AG09309 (cell line): ENCODE measurements around the gene KIF6.

Experiments used
- DNase-seq: peaks from one replicate; pipeline ENCODE4 v3.0.0-alpha.2; 2010; ENCODE audit warnings: low read depth
- H3K4me3 ChIP-seq: 2 replicates; pipeline ENCODE4 v1.5.1; 2011; ENCODE audit warnings: mild to moderate bottlenecking, low read depth, low read length, moderate library complexity; ENCODE audit not compliant: control insufficient read depth
- TF ChIP-seq, protein P1 (sequence below): IDR thresholded peaks from 2 replicates; pipeline ENCODE4 v1.5.1; 2011; ENCODE audit warnings: mild to moderate bottlenecking, low read depth, low read length, inconsistent platforms; ENCODE audit not compliant: insufficient read depth, control insufficient read depth; ENCODE audit errors: missing control alignments

Gene KIF6

GRCh38 chr6:39328066-39328465 is 397.1 kb downstream of the KIF6 start:
- no peak for DNase-seq
- no peak overlapping the region for H3K4me3 ChIP-seq
- TF ChIP-seq, protein P1, sequence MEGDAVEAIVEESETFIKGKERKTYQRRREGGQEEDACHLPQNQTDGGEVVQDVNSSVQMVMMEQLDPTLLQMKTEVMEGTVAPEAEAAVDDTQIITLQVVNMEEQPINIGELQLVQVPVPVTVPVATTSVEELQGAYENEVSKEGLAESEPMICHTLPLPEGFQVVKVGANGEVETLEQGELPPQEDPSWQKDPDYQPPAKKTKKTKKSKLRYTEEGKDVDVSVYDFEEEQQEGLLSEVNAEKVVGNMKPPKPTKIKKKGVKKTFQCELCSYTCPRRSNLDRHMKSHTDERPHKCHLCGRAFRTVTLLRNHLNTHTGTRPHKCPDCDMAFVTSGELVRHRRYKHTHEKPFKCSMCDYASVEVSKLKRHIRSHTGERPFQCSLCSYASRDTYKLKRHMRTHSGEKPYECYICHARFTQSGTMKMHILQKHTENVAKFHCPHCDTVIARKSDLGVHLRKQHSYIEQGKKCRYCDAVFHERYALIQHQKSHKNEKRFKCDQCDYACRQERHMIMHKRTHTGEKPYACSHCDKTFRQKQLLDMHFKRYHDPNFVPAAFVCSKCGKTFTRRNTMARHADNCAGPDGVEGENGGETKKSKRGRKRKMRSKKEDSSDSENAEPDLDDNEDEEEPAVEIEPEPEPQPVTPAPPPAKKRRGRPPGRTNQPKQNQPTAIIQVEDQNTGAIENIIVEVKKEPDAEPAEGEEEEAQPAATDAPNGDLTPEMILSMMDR = no peak

GRCh38 chr6:39327507-39327906 is 397.7 kb downstream of the KIF6 start:
- DNase-seq = no peak
- H3K4me3 ChIP-seq = no peak overlapping the region
- TF ChIP-seq, protein P1 = no peak

DNA sequence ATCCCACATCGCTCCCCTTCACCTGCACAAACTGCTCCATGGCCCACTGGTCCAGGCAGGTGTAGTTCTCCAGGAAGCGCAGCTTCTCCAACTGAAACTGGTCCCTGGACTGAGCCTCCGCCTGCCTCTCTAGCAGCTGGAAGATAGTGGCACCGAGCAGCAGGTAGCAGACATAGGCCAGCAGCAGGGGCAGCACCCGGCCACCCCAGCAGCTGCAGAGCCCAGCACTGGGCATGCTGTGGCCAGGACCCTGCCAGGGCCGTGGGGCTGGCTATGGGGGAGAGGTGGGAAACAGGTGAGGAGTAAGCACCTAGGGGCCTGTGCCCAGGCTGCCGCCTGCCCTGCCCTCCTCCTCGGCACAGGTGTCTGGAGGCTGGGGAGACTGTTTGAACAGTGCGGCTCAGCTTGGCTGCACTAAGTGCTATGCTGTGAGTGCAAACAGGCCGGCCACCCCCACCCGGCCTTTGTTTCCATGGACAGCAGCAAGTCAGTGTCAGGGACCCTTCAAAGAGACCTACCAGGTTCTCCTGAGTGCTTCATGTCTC is 402.8 kb downstream of the KIF6 start, which contains the start of gene KCNK16:
Gene KCNK16, minus strand, starts transcription at position 397 of the 545 bp plus-strand sequence. Its CDS starts 162 bp downstream, at position 235.
- TF ChIP-seq, protein P1 = no peak
- no peak for DNase-seq
- no peak within 1 kb of the TSS for H3K4me3 ChIP-seq

- no peak for DNase-seq
- H3K4me3 ChIP-seq = no peak overlapping the region
- TF ChIP-seq, protein P1 = no peak
Observed at GRCh38 chr6:39321761-39322160, 403.4 kb downstream of the KIF6 start.

DNA sequence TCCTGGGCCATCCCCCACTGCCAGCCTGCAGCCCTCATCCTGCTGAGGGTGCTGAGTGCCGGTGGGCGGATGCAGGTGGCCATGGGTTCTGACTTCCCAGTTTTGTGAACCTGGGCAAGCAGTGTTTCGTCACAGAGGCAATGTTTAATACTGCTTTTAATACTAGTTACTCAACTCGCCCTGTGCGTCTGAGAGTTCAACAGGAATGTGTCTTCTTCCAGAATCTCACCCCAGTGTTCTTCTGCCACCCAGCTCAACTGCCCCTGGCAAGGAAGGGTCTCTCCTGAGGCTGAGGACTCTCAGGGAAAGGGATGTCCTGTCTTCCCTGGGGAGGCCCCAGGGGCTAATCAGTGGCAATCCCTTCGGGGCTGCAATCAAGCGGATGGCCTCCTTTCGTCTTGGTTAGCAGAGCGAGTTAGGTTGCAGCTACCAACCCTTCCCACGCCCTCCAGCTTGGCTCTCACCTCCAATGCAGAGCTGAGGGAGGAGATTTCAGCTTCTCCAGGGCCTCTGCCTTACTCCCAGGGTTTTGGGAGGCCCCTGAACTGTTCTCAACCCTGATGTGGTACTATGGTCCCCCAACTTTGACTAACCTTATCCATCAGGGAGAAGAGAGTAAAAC is 404.7 kb downstream of the KIF6 start:
- TF ChIP-seq, protein P1 = no peak
- no peak overlapping the region for H3K4me3 ChIP-seq
- DNase-seq = no peak

DNA sequence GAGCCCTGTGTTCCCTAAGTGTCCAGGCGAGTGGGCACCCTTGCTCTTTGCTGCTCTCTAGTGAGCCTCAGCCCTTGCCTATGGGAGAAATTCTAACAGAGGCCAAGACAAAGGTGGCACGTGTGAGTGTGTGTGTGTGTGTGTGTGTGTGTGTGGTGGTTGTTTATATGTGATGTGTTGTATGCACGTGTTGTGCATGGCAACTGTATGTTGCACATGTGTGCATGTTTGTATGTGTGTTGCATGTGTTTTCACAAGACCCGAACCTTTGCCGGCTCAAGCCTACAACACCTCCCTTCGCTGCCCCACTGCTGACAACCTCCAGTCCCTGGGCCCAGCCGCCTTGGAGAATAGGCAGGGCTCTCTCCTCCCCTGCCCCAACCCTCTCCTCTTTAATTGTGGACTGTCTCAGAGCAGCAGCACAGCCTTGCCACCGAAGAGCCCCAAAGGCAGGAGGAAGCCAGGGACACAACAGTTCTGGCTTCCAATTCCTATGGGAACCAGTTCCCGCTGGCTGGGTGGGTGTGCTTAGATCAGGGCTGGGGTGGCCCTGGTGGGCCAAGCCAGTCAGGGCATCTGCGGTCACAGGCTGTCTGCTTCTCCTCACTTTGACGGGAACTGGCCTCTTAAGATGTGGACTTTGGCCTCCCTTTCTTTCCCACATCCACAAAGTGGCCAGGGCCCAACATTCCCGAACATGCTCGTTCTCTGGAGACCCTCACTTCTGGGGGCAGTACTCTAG is 405.4 kb downstream of the KIF6 start:
- TF ChIP-seq, protein P1 = no peak
- DNase-seq = no peak
- no peak overlapping the region for H3K4me3 ChIP-seq
